Nephron progenitor cell (in vitro differentiated cells): ENCODE measurements around the gene DHX34.
A peak's percentile ranks its signal among the peaks of the same experiment; 100 is the strongest.
"Not testable (repeated sequence)": the region's sequence is repeated elsewhere in the genome, so short reads cannot be mapped to it uniquely, and the experiment has no call there.

Experiments
- DNase-seq: peaks from one replicate; pipeline ENCODE4 v3.0.0; 2021
- H3K27ac Mint-ChIP-seq: 2 replicates; pipeline ENCODE4 v1.8.0; 2021; ENCODE audit warnings: mild to moderate bottlenecking, moderate library complexity, mixed read lengths
- H3K27me3 Mint-ChIP-seq: 2 replicates; pipeline ENCODE4 v1.8.0; 2021; ENCODE audit warnings: mild to moderate bottlenecking, low read depth, mixed read lengths; ENCODE audit not compliant: poor library complexity
- H3K36me3 Mint-ChIP-seq: 2 replicates; pipeline ENCODE4 v1.8.0; 2021; ENCODE audit warnings: low read depth, mixed read lengths
- H3K4me1 Mint-ChIP-seq: 2 replicates; pipeline ENCODE4 v1.8.0; 2021; ENCODE audit warnings: mixed read lengths
- H3K4me3 Mint-ChIP-seq: 2 replicates; pipeline ENCODE4 v1.8.0; 2021; ENCODE audit warnings: mild to moderate bottlenecking, moderate library complexity, mixed read lengths
- H3K9me3 Mint-ChIP-seq: 2 replicates; pipeline ENCODE4 v1.8.0; 2021; ENCODE audit warnings: mild to moderate bottlenecking, moderate library complexity, mixed read lengths
- TF ChIP-seq, protein P1 (sequence below): fragments of 200-600 bp; sonication (generic); IDR thresholded peaks from 2 replicates; pipeline ENCODE4 v1.5.0; 2021; ENCODE audit warnings: antibody characterized with exemption

DHX34 gene

GRCh38 chr19:47378246-47378645, 29.1 kb downstream of the DHX34 start:
- Mint-ChIP-seq H3K27ac (no peak overlapping the region), H3K36me3 (peaks cover 27% of the 10 kb centered on the region), H3K9me3 (no peaks in the 10 kb centered on the region), H3K4me1 (no peaks in the 10 kb centered on the region), H3K27me3 (no peaks in the 10 kb centered on the region), H3K4me3 (no peak overlapping the region)
- TF ChIP-seq, protein P1, sequence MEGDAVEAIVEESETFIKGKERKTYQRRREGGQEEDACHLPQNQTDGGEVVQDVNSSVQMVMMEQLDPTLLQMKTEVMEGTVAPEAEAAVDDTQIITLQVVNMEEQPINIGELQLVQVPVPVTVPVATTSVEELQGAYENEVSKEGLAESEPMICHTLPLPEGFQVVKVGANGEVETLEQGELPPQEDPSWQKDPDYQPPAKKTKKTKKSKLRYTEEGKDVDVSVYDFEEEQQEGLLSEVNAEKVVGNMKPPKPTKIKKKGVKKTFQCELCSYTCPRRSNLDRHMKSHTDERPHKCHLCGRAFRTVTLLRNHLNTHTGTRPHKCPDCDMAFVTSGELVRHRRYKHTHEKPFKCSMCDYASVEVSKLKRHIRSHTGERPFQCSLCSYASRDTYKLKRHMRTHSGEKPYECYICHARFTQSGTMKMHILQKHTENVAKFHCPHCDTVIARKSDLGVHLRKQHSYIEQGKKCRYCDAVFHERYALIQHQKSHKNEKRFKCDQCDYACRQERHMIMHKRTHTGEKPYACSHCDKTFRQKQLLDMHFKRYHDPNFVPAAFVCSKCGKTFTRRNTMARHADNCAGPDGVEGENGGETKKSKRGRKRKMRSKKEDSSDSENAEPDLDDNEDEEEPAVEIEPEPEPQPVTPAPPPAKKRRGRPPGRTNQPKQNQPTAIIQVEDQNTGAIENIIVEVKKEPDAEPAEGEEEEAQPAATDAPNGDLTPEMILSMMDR = no peak
- no peak for DNase-seq

- Mint-ChIP-seq H3K4me1 (no peaks in the 10 kb centered on the region), H3K27ac (peak overlapping the region; percentile 57), H3K36me3 (peaks cover 25% of the 10 kb centered on the region), H3K9me3 (no peaks in the 10 kb centered on the region), H3K4me3 (no peak overlapping the region), H3K27me3 (no peaks in the 10 kb centered on the region)
- DNase-seq = no peak
- TF ChIP-seq, protein P1 = no peak
Measured at GRCh38 chr19:47379381-47379938, 30.3 kb downstream of the DHX34 start.

- peaks cover 23% of the 10 kb centered on the region for H3K36me3 Mint-ChIP-seq
- no peak overlapping the region for H3K4me3 Mint-ChIP-seq
- no peaks in the 10 kb centered on the region for H3K9me3 Mint-ChIP-seq
- TF ChIP-seq, protein P1 = no peak
- H3K27ac Mint-ChIP-seq = no peak overlapping the region
- DNase-seq = no peak
- H3K4me1 Mint-ChIP-seq = peaks cover 3% of the 10 kb centered on the region
- H3K27me3 Mint-ChIP-seq = peaks cover 3% of the 10 kb centered on the region
Measured at GRCh38 chr19:47380559-47380958, 31.4 kb downstream of the DHX34 start.

GRCh38 chr19:47381121-47381520, 32.0 kb downstream of the DHX34 start:
- TF ChIP-seq, protein P1 = no peak

GRCh38 chr19:47381653-47382279, 32.7 kb downstream of the DHX34 start:
- TF ChIP-seq, protein P1 = no peak
- DNase-seq = no peak
- H3K27me3 Mint-ChIP-seq = peaks cover 3% of the 10 kb centered on the region
- H3K4me3 Mint-ChIP-seq = no peak overlapping the region
- peaks cover 23% of the 10 kb centered on the region for H3K36me3 Mint-ChIP-seq
- peaks cover 6% of the 10 kb centered on the region for H3K4me1 Mint-ChIP-seq
- no peak overlapping the region for H3K27ac Mint-ChIP-seq
- H3K9me3 Mint-ChIP-seq = no peaks in the 10 kb centered on the region

More at GRCh38 chr19:47381121-47381520, 32.0 kb downstream of the DHX34 start:
- Mint-ChIP-seq H3K9me3 (no peaks in the 10 kb centered on the region), H3K4me1 (peaks cover 6% of the 10 kb centered on the region), H3K27me3 (peaks cover 3% of the 10 kb centered on the region), H3K36me3 (peaks cover 23% of the 10 kb centered on the region), H3K4me3 (no peak overlapping the region), H3K27ac (no peak overlapping the region)
- DNase-seq = no peak

- peaks cover 18% of the 10 kb centered on the region for H3K36me3 Mint-ChIP-seq
- DNase-seq, H3K4me3 Mint-ChIP-seq, H3K9me3 Mint-ChIP-seq, H3K4me1 Mint-ChIP-seq, H3K27me3 Mint-ChIP-seq, H3K27ac Mint-ChIP-seq: not testable (repeated sequence)
Measured at GRCh38 chr19:47383890-47384289, 34.8 kb downstream of the DHX34 start.

- peaks cover 18% of the 10 kb centered on the region for H3K36me3 Mint-ChIP-seq
- not testable (repeated sequence) for H3K4me3 Mint-ChIP-seq
Measured at GRCh38 chr19:47384533-47384932, 35.4 kb downstream of the DHX34 start.

DNA sequence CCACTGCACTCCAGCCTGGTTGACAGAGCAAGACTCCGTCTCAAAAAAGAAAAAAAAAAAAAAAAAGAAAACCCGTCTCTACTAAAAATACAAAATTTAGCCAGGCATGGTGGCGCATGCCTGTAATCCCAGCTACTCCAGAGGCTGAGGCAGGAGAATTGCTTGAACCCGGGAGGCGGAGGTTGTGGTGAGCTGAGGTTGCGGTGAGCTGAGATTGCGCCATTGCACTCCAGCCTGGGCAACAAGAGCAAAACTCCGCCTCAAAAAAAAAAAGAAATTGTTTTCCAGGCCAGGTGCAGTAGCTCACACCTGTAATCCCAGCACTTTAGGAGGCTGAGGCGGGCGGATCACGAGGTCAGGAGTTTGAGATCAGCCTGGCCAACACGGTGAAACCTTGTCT, 37.5 kb downstream of the DHX34 start:
- not testable (repeated sequence) for H3K36me3 Mint-ChIP-seq, H3K9me3 Mint-ChIP-seq, H3K27me3 Mint-ChIP-seq, H3K4me3 Mint-ChIP-seq, DNase-seq, H3K27ac Mint-ChIP-seq, H3K4me1 Mint-ChIP-seq

More at GRCh38 chr19:47384533-47384932, 35.4 kb downstream of the DHX34 start:
- not testable (repeated sequence) for H3K9me3 Mint-ChIP-seq, DNase-seq, H3K27ac Mint-ChIP-seq, H3K27me3 Mint-ChIP-seq, H3K4me1 Mint-ChIP-seq

DNA sequence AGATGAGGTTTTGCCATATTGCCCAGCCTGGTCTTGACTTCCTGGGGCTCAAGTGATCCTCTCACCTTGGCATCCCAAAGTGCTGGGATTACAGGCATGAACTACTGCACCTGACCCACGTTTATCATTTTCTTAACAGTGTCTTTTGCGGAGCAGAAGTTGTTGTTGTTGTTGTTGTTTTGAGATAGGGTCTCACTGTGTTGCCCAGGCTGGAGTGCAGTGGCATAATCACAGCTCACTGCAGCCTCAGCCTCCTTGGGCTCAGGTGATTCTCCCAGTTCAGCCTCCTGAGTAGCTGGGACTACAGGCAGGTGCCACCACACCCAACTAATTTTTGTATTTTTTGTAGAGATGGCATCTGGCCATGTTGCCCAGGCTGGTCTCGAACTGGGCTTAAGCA, 38.5 kb downstream of the DHX34 start:
- not testable (repeated sequence) for H3K4me1 Mint-ChIP-seq, DNase-seq, H3K27me3 Mint-ChIP-seq, H3K36me3 Mint-ChIP-seq, H3K4me3 Mint-ChIP-seq, H3K27ac Mint-ChIP-seq, H3K9me3 Mint-ChIP-seq

- H3K36me3 Mint-ChIP-seq, H3K9me3 Mint-ChIP-seq, H3K4me3 Mint-ChIP-seq, DNase-seq, H3K4me1 Mint-ChIP-seq, H3K27ac Mint-ChIP-seq, H3K27me3 Mint-ChIP-seq: not testable (repeated sequence)
Measured at GRCh38 chr19:47388721-47389120, 39.6 kb downstream of the DHX34 start.
